Myocyte (in vitro differentiated cells): ENCODE data around the gene RPGRIP1L. TPM values are rescaled to one million over a fixed set of nuclear protein-coding genes. Genes with fewer than 3 reads are reported as not detected.

Experiments used
- DNase-seq: peaks from one replicate; pipeline ENCODE4 v3.0.0-alpha.2; 2012; ENCODE audit warnings: low read depth
- polyA plus RNA-seq: library from polyadenylated mRNA; unstranded; fragments of >200 nt; gene quantifications from one replicate; pipeline ENCODE4 v1.2.1, GENCODE V29; 2012; ENCODE audit warnings: missing spikeins
- total RNA-seq: library from RNA; depleted of rRNA; stranded (reverse); fragments of >200 nt; gene quantifications from 2 replicates; pipeline ENCODE4 v1.2.3, GENCODE V29; 2014

RPGRIP1L gene
- total RNA-seq: 8.9 TPM in 2 replicates
- 6.9 TPM for polyA plus RNA-seq

GRCh38 chr16:53703590-53704444 lies at the start of gene RPGRIP1L, which contains the start of gene FTO:
Gene RPGRIP1L (minus strand): TSS chr16:53703859. CDS start chr16:53700723, 3,136 bp downstream.
Gene FTO (plus strand): TSS chr16:53704156.
- DNase-seq: peak; percentile 100

- DNase-seq: no peak
These were observed 49.8 kb upstream of the RPGRIP1L start for GRCh38 chr16:53753431-53753830.

GRCh38 chr16:53752560-53752959 lies 48.9 kb upstream of the RPGRIP1L start:
- DNase-seq: peak; percentile 45

- peak; percentile 58 for DNase-seq
These were observed 42.2 kb upstream of the RPGRIP1L start for GRCh38 chr16:53745753-53746266.

GRCh38 chr16:53745086-53745485 lies 41.4 kb upstream of the RPGRIP1L start:
- peak; percentile 68 for DNase-seq

- no peak for DNase-seq
These were observed 40.8 kb upstream of the RPGRIP1L start for GRCh38 chr16:53744449-53744848.

- peak; percentile 29 for DNase-seq
These were observed 39.5 kb upstream of the RPGRIP1L start for GRCh38 chr16:53743149-53743566.

- no peak for DNase-seq
These were observed 37.9 kb upstream of the RPGRIP1L start for GRCh38 chr16:53741546-53741945.

GRCh38 chr16:53740933-53741531 lies 37.4 kb upstream of the RPGRIP1L start:
- DNase-seq: no peak

GRCh38 chr16:53740476-53740875 lies 36.8 kb upstream of the RPGRIP1L start:
- no peak for DNase-seq

GRCh38 chr16:53737552-53737951 lies 33.9 kb upstream of the RPGRIP1L start:
- no peak for DNase-seq

- DNase-seq: no peak
These were observed 32.6 kb upstream of the RPGRIP1L start for GRCh38 chr16:53736297-53736696.

GRCh38 chr16:53734908-53735307 lies 31.2 kb upstream of the RPGRIP1L start:
- no peak for DNase-seq

GRCh38 chr16:53732296-53732929 lies 28.8 kb upstream of the RPGRIP1L start:
- DNase-seq: no peak

GRCh38 chr16:53730693-53731092 lies 27.0 kb upstream of the RPGRIP1L start:
- DNase-seq: no peak

GRCh38 chr16:53726625-53727024 lies 23.0 kb upstream of the RPGRIP1L start:
- DNase-seq: peak; percentile 75

GRCh38 chr16:53721017-53721416 lies 17.4 kb upstream of the RPGRIP1L start:
- DNase-seq: no peak

- no peak for DNase-seq
These were observed 13.9 kb upstream of the RPGRIP1L start for GRCh38 chr16:53717577-53717976.

- DNase-seq: no peak
These were observed 11.3 kb upstream of the RPGRIP1L start for GRCh38 chr16:53715023-53715384.

GRCh38 chr16:53714205-53715022 lies 10.8 kb upstream of the RPGRIP1L start:
- DNase-seq: peak; percentile 45
